SK-N-SH (cell line): ENCODE measurements around the gene ASH1L. TPM values are rescaled to one million over a fixed set of nuclear protein-coding genes. Genes with fewer than 3 reads are reported as not detected.

Experiments
- CTCF ChIA-PET: fragments of 300-600, 350-600 bp; formaldehyde crosslinking; extraction: SDS; loops from one replicate; lab custom pipeline; 2021; lab: Yijun Ruan, JAX
- POLR2A ChIA-PET: fragments of 350-600 bp; sonication (Branson Sonifier 250); formaldehyde crosslinking; extraction: SDS; loops from one replicate; lab custom pipeline; 2020; ENCODE audit warnings: antibody characterized with exemption, inconsistent platforms; lab: Yijun Ruan, JAX
- DNase-seq: peaks from one replicate; pipeline ENCODE4 v3.0.0; 2012
- H2AFZ ChIP-seq: fragments of 200-600 bp; sonication (generic); 2 replicates; pipeline ENCODE4 v1.8.1; 2016; ENCODE audit warnings: antibody characterized with exemption, mild to moderate bottlenecking, low read depth
- H3F3A ChIP-seq: fragments of 200-600 bp; sonication (generic); replicated peaks from 2 replicates; pipeline ENCODE3; 2016; ENCODE audit warnings: antibody characterized with exemption, mild to moderate bottlenecking; ENCODE audit not compliant: insufficient read depth
- H3K27ac ChIP-seq, 2 experiments: fragments of 200-500 bp in 1 of 2; fragments of 200-600 bp in 1 of 2; sonication (Bioruptor generic) in 1 of 2; sonication (generic), shearing (Covaris generic) in 1 of 2; 2 replicates each; pipeline versions ENCODE4 v1.5.1 to v1.6.1; 2014 to 2016; ENCODE audit warnings: low read depth in 2 of 2, inconsistent platforms in 1 of 2, low read length in 1 of 2, mild to moderate bottlenecking in 1 of 2, mixed read lengths in 1 of 2
- H3K27me3 ChIP-seq: fragments of 200-600 bp; sonication (generic), shearing (Covaris generic); 2 replicates; pipeline ENCODE4 v1.6.1; 2016; ENCODE audit warnings: mixed run types; ENCODE audit not compliant: insufficient read depth
- H3K36me3 ChIP-seq, 2 experiments: fragments of 200-500 bp in 1 of 2; fragments of 200-600 bp in 1 of 2; sonication (Bioruptor generic) in 1 of 2; sonication (generic) in 1 of 2; replicated peaks in 1 of 2; 2 replicates each; pipeline versions ENCODE3 to v1.5.1; 2014 to 2016; ENCODE audit warnings: low read length in 1 of 2, mild to moderate bottlenecking in 1 of 2; ENCODE audit not compliant: insufficient read depth in 2 of 2, control insufficient read depth in 1 of 2
- H3K4me1 ChIP-seq, 2 experiments: fragments of 200-500 bp in 1 of 2; fragments of 200-600 bp in 1 of 2; sonication (Bioruptor generic) in 1 of 2; sonication (generic), shearing (Covaris generic) in 1 of 2; 2 replicates each; pipeline versions ENCODE4 v1.5.1 to v1.6.1; 2014 to 2016; ENCODE audit warnings: low read depth in 1 of 2, low read length in 1 of 2, mixed run types in 1 of 2; ENCODE audit not compliant: insufficient read depth in 2 of 2, control insufficient read depth in 1 of 2
- H3K4me2 ChIP-seq: fragments of 200-600 bp; sonication (generic), shearing (Covaris generic); 2 replicates; pipeline ENCODE4 v1.6.1; 2017; ENCODE audit warnings: mixed run types
- H3K4me3 ChIP-seq, 2 experiments: fragments of 200-500 bp in 1 of 2; fragments of 200-600 bp in 1 of 2; sonication (Bioruptor generic) in 1 of 2; sonication (generic), shearing (Covaris generic) in 1 of 2; 2 replicates each; pipeline versions ENCODE4 v1.5.1 to v1.8.1; 2014 to 2016; ENCODE audit warnings: low read depth in 2 of 2, inconsistent platforms in 1 of 2, low read length in 1 of 2, mild to moderate bottlenecking in 1 of 2, mixed read lengths in 1 of 2, moderate library complexity in 1 of 2
- H3K79me2 ChIP-seq: fragments of 200-600 bp; sonication (generic); 2 replicates; pipeline ENCODE4 v1.8.1; 2017; ENCODE audit warnings: mild to moderate bottlenecking; ENCODE audit not compliant: insufficient read depth
- H3K9ac ChIP-seq: fragments of 200-600 bp; sonication (generic); 2 replicates; pipeline ENCODE4 v1.6.1; 2017; ENCODE audit warnings: mixed run types
- H3K9me2 ChIP-seq: fragments of 200-600 bp; sonication (generic); 2 replicates; pipeline ENCODE4 v1.6.1; 2017; ENCODE audit warnings: mixed run types
- H3K9me3 ChIP-seq: fragments of 200-600 bp; sonication (generic); 2 replicates; pipeline ENCODE4 v1.6.1; 2017; ENCODE audit warnings: mixed run types, mild to moderate bottlenecking, moderate library complexity
- H4K20me1 ChIP-seq: fragments of 200-600 bp; sonication (generic); 2 replicates; pipeline ENCODE4 v1.6.1; 2017; ENCODE audit warnings: mild to moderate bottlenecking, mixed run types; ENCODE audit not compliant: insufficient read depth
- CHD2 ChIP-seq: fragments of 150-350 bp; IDR thresholded peaks from 2 replicates; pipeline ENCODE4 v1.6.1; 2018; ENCODE audit warnings: low read length; ENCODE audit not compliant: partially characterized antibody
- FOSL2 ChIP-seq: IDR thresholded peaks from 2 replicates; pipeline ENCODE4 v1.4.0; 2012; ENCODE audit warnings: low read depth, mild to moderate bottlenecking, moderate library complexity, borderline replicate concordance
- FOXJ3 ChIP-seq: sonication (generic); formaldehyde crosslinking; IDR thresholded peaks from 2 replicates; pipeline ENCODE4 v1.5.1; 2020; ENCODE audit warnings: mild to moderate bottlenecking, missing genetic modification reagents
- FOXM1 ChIP-seq: IDR thresholded peaks from 2 replicates; pipeline ENCODE4 v1.4.0; 2012; ENCODE audit warnings: low read depth, mild to moderate bottlenecking
- GABPA ChIP-seq: IDR thresholded peaks from 2 replicates; pipeline ENCODE4 v1.4.0; 2012; ENCODE audit warnings: low read depth, mild to moderate bottlenecking
- GATA2 ChIP-seq: sonication (generic); formaldehyde crosslinking; IDR thresholded peaks from 2 replicates; pipeline ENCODE4 v1.5.0; 2020; ENCODE audit warnings: mild to moderate bottlenecking, missing genetic modification reagents
- MXI1 ChIP-seq: IDR thresholded peaks from 2 replicates; pipeline ENCODE4 v1.6.1; 2012; ENCODE audit warnings: mild to moderate bottlenecking, low read depth, low read length, improper control_type of control experiment
- NFIC ChIP-seq: IDR thresholded peaks from 2 replicates; pipeline ENCODE4 v1.4.0; 2012; ENCODE audit warnings: borderline replicate concordance
- NRF1 ChIP-seq: IDR thresholded peaks from 2 replicates; pipeline ENCODE4 v1.6.1; 2012; ENCODE audit warnings: low read depth, mild to moderate bottlenecking, low read length
- POLR2AphosphoS5 ChIP-seq: IDR thresholded peaks from 2 replicates; pipeline ENCODE4 v1.6.1; 2012; ENCODE audit warnings: low read depth, low read length
- RAD21 ChIP-seq: IDR thresholded peaks from 2 replicates; pipeline ENCODE4 v1.6.1; 2012; ENCODE audit warnings: mild to moderate bottlenecking, low read length
- RFX5 ChIP-seq: IDR thresholded peaks from 2 replicates; pipeline ENCODE4 v1.6.1; 2012; ENCODE audit warnings: mild to moderate bottlenecking, improper control_type of control experiment, low read length
- SIN3A ChIP-seq: IDR thresholded peaks from 2 replicates; pipeline ENCODE4 v1.6.1; 2012; ENCODE audit warnings: low read depth, mild to moderate bottlenecking, low read length, moderate library complexity, borderline replicate concordance
- SMC3 ChIP-seq: IDR thresholded peaks from 2 replicates; pipeline ENCODE4 v1.6.1; 2012; ENCODE audit warnings: low read depth, low read length, improper control_type of control experiment
- TAF1 ChIP-seq: IDR thresholded peaks from 2 replicates; pipeline ENCODE4 v1.6.1; 2012; ENCODE audit warnings: low read depth, mild to moderate bottlenecking, low read length, moderate library complexity, borderline replicate concordance
- TCF12 ChIP-seq: IDR thresholded peaks from 2 replicates; pipeline ENCODE4 v1.4.0; 2012
- TEAD4 ChIP-seq: IDR thresholded peaks from 2 replicates; pipeline ENCODE4 v1.4.0; 2012; ENCODE audit warnings: mild to moderate bottlenecking, borderline replicate concordance; ENCODE audit not compliant: insufficient read depth
- WGBS: methylation state at CpG from one replicate; pipeline ENCODE4 v1.1.6; 2017; ENCODE audit warnings: low lambda C conversion rate; 5-methylcytosine and 5-hydroxymethylcytosine counted together
- polyA plus RNA-seq, 3 experiments: library from polyadenylated mRNA; depleted of rRNA; stranded (reverse); fragments of >200 nt; gene quantifications; 2 replicates each; pipeline ENCODE4 v1.2.3, GENCODE V29; 2012
- TF ChIP-seq, protein P1 (sequence below): IDR thresholded peaks from 2 replicates; pipeline ENCODE4; 2012
- TF ChIP-seq, protein P2 (sequence below): fragments of 150-350 bp; IDR thresholded peaks from 2 replicates; pipeline ENCODE4 v1.6.1; 2016; ENCODE audit warnings: mild to moderate bottlenecking, low read depth, low read length
- TF ChIP-seq, protein P3 (sequence below): IDR thresholded peaks from 2 replicates; pipeline ENCODE4 v1.4.0; 2012; ENCODE audit warnings: low read depth
- TF ChIP-seq, protein P4 (sequence below): IDR thresholded peaks from 2 replicates; pipeline ENCODE4 v1.6.1; 2012; ENCODE audit warnings: mild to moderate bottlenecking, low read depth, low read length, moderate library complexity
- TF ChIP-seq, protein P5 (sequence below): IDR thresholded peaks from 2 replicates; pipeline ENCODE4 v1.4.0; 2012; ENCODE audit warnings: low read depth, borderline replicate concordance

The ASH1L gene
- polyA plus RNA-seq, 1 of the 3 experiments (the other 2 are of a cell fraction) = 13.4 TPM

DNA sequence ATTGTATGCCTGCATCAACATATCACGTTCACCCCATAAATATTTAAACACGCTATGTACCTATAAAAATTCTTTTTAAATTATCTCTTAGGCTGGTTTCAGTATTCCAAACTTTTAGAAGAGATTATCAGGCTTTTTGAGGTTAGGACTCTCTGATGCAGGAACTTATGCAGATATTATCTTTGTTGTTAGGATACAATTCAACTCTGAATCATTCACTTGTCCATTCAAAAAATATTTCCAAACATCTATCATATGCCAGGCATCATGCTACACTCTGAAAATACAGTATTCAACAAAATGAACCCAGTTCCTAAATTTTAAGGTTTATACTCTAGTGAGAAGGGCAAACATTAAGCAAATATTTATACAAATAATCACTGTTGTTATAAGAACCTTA, 40.5 kb downstream of the ASH1L start:
- Histone ChIP-seq H3K27me3 (no peaks in the 10 kb centered on the region), H3K4me3 (no peak overlapping the region), H3K79me2 (peaks cover 98% of the 10 kb centered on the region), H3K9me3 (no peaks in the 10 kb centered on the region), H3K27ac (peak overlapping the region in 1 of 2 experiments; percentile 29; a peak in 2 of 4 replicates), H3K9ac (no peak overlapping the region), H3K4me1 (no peaks in the 10 kb centered on the region; a peak in 2 of 4 replicates), H3F3A (peaks cover 18% of the 10 kb centered on the region)
- TF ChIP-seq MXI1 (no peak), GATA2 (CRISPR knock-in tag) (no peak), FOSL2 (0 out of 2 replicates have a peak, but pooled peaks have one; percentile 13), TEAD4 (no peak)
- TF ChIP-seq, protein P1, sequence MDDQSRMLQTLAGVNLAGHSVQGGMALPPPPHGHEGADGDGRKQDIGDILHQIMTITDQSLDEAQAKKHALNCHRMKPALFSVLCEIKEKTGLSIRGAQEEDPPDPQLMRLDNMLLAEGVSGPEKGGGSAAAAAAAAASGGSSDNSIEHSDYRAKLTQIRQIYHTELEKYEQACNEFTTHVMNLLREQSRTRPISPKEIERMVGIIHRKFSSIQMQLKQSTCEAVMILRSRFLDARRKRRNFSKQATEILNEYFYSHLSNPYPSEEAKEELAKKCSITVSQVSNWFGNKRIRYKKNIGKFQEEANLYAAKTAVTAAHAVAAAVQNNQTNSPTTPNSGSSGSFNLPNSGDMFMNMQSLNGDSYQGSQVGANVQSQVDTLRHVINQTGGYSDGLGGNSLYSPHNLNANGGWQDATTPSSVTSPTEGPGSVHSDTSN = peak; percentile 65
- TF ChIP-seq, protein P2, sequence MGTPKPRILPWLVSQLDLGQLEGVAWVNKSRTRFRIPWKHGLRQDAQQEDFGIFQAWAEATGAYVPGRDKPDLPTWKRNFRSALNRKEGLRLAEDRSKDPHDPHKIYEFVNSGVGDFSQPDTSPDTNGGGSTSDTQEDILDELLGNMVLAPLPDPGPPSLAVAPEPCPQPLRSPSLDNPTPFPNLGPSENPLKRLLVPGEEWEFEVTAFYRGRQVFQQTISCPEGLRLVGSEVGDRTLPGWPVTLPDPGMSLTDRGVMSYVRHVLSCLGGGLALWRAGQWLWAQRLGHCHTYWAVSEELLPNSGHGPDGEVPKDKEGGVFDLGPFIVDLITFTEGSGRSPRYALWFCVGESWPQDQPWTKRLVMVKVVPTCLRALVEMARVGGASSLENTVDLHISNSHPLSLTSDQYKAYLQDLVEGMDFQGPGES = no peak
- TF ChIP-seq, all 33 proteins: peak for 2
- H3K36me3 ChIP-seq = peaks cover 0 to 10% of the 10 kb centered on the region in 2 experiments
- ChIA-PET CTCF (no interaction called here), POLR2A (no interaction called here)
- DNase-seq = no peak
- no peak overlapping the region for H2AFZ ChIP-seq
- no peaks in the 10 kb centered on the region for H3K9me2 ChIP-seq
- H4K20me1 ChIP-seq = peaks cover 51% of the 10 kb centered on the region
- peak overlapping the region; percentile 21; the same call in 1 of the 2 replicates for H3K4me2 ChIP-seq
- 60% methylated on average over 2 of the region's 2 CpGs for WGBS

DNA sequence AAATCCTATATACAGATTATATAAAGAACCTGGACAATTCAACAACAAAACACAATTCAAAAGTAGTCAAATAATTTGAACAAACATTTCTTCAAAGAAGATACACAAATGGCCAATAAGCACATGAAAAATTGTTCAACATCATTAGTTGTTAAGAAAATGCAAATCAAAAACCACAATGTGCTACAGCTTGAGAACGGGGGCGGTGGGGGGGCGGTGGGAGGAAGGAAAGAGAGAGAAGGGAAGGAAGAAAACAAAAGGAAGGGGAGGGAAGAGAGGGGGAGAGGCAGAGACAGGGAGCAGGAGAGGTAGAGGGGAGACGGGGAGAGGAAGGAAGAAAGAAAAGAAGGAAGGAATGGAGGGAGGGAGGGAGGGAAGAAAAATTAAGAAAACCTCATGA, 44.1 kb downstream of the ASH1L start:
- Histone ChIP-seq H3K9me2 (no peaks in the 10 kb centered on the region), H3K27me3 (no peaks in the 10 kb centered on the region), H3F3A (peaks cover 17% of the 10 kb centered on the region), H3K4me3 (no peak overlapping the region), H2AFZ (no peak overlapping the region), H3K4me1 (no peaks in the 10 kb centered on the region; a peak in 2 of 4 replicates), H3K27ac (no peak overlapping the region), H3K9ac (no peak overlapping the region), H3K9me3 (no peaks in the 10 kb centered on the region), H4K20me1 (peaks cover 39% of the 10 kb centered on the region), H3K4me2 (no peak overlapping the region), H3K79me2 (peaks cover 96% of the 10 kb centered on the region), H3K36me3 (peaks cover 0 to 16% of the 10 kb centered on the region in 2 experiments)
- no peak for DNase-seq
- 97% methylated on average over 4 of the region's 4 CpGs for WGBS
- ChIA-PET POLR2A (no interaction called here), CTCF (interaction anchor here (1.4 kb wide), 1 partner anchor 14 kb away, joined by 3 read pairs; no protein-coding TSS in a partner anchor)
- TF ChIP-seq SMC3 = no peak
- no peak for TF ChIP-seq TCF12
- TF ChIP-seq TAF1 = no peak
- TF ChIP-seq NRF1 = no peak
- TF ChIP-seq, protein P3, sequence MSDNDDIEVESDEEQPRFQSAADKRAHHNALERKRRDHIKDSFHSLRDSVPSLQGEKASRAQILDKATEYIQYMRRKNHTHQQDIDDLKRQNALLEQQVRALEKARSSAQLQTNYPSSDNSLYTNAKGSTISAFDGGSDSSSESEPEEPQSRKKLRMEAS = no peak
- TF ChIP-seq SIN3A = no peak
- TF ChIP-seq, protein P4, sequence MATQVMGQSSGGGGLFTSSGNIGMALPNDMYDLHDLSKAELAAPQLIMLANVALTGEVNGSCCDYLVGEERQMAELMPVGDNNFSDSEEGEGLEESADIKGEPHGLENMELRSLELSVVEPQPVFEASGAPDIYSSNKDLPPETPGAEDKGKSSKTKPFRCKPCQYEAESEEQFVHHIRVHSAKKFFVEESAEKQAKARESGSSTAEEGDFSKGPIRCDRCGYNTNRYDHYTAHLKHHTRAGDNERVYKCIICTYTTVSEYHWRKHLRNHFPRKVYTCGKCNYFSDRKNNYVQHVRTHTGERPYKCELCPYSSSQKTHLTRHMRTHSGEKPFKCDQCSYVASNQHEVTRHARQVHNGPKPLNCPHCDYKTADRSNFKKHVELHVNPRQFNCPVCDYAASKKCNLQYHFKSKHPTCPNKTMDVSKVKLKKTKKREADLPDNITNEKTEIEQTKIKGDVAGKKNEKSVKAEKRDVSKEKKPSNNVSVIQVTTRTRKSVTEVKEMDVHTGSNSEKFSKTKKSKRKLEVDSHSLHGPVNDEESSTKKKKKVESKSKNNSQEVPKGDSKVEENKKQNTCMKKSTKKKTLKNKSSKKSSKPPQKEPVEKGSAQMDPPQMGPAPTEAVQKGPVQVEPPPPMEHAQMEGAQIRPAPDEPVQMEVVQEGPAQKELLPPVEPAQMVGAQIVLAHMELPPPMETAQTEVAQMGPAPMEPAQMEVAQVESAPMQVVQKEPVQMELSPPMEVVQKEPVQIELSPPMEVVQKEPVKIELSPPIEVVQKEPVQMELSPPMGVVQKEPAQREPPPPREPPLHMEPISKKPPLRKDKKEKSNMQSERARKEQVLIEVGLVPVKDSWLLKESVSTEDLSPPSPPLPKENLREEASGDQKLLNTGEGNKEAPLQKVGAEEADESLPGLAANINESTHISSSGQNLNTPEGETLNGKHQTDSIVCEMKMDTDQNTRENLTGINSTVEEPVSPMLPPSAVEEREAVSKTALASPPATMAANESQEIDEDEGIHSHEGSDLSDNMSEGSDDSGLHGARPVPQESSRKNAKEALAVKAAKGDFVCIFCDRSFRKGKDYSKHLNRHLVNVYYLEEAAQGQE = no peak
- TF ChIP-seq RFX5 = no peak
- no peak for TF ChIP-seq POLR2AphosphoS5
- no peak for TF ChIP-seq GABPA
- TF ChIP-seq RAD21 = no peak
- no peak for TF ChIP-seq FOXJ3 (CRISPR knock-in tag)
- no peak for TF ChIP-seq MXI1
- no peak for TF ChIP-seq FOXM1
- no peak for TF ChIP-seq CHD2
- TF ChIP-seq, protein P5, sequence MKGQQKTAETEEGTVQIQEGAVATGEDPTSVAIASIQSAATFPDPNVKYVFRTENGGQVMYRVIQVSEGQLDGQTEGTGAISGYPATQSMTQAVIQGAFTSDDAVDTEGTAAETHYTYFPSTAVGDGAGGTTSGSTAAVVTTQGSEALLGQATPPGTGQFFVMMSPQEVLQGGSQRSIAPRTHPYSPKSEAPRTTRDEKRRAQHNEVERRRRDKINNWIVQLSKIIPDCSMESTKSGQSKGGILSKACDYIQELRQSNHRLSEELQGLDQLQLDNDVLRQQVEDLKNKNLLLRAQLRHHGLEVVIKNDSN = no peak
- TF ChIP-seq NFIC = no peak
